Measurements from ENCODE around the gene RNF17.

GRCh38 chr13:24716011-24716410, 48.0 kb upstream of the RNF17 start:
- TF ChIP-seq CTCF (IDR thresholded peaks at IDR 0.05; ENCODE audit: low read length), result no peak
- TF ChIP-seq EZH2 (optimal IDR thresholded peaks at IDR 0.05; ENCODE audit: low read depth, low read length), result no peak

Measured in MM.1S (cell line).